HG02970 (cell line): ENCODE data around the gene OBP2A.

Experiments
- ATAC-seq: cut with Tn5 transposase; IDR thresholded peaks from one replicate; pipeline ENCODE4 v1.9.1; 2021; ENCODE audit warnings: mild to moderate bottlenecking, moderate library complexity, moderate number of reproducible peaks; ENCODE audit not compliant: unreplicated experiment, low FRiP score

Gene OBP2A

DNA sequence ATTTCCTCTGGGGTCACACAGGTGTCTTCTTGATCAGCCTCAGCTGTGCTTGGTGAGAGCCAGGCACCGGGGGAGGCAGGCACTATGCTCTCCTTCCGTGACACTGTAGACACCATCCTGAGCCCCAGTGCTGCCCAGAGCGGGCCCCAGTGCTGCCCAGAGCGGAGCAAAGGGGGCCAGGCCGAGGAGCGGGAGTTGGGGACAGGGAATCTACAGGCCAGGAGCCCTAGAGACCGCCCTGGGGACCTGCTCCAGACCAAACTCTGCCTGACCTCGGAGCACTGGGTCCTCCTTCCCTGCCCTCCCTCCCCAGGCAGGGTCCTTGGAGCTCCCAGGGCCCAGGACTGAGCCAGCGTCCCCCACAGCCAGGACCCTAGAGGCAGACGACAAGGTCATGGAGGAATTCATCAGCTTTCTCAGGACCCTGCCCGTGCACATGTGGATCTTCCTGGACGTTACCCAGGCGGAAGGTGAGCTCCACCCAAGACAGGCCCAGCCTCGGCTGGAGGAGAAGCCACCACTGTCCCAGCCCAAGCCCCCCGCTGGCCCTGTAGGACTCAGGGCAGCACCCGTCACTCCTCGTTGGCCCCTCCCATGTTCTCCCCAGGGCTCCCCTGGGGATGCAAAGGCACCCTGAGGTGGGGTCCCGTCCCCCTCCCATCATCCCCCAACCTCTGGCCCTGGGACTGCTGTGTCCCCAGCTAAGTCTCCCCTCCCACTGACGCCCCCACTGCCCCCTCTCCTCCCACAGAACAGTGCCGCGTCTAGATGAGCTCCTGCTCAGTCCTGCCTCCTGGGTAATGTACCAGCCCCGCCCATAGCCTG lies 45.8 kb downstream of the OBP2A start:
- ATAC-seq = no peak

DNA sequence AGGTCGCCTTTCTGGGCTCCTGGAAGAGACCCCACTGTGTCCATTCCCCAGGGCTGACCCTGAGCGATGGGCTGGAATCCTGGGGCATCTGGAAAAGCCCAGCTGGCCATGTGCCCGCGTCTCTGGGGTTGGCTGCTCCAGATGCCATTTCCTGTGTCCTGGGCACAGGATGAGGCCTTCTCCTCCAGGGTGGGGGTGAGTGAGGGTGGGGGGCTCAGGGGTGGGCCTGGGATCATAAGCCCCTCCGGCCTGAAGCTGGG lies 46.3 kb downstream of the OBP2A start:
- no peak for ATAC-seq

DNA sequence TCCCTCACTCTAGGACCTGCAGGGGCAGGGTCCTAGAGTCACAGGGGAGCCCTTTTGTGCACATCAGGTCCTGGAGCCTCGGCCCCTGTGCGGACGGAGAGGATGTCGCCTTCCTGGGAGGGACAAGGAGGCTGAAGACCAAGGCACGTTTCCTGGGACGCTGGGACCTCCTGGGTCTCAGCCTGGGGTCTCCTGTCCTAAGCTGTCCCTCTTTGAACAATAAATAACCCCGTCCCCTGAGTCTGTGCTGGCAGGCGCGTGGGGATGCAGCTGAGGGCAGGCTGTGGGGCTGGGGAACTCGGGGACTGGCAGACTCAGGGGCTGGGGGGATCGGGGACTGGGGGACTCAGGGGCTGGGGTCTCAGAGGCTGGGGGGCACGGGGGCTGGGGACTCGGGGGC lies 46.7 kb downstream of the OBP2A start:
- no peak for ATAC-seq

DNA sequence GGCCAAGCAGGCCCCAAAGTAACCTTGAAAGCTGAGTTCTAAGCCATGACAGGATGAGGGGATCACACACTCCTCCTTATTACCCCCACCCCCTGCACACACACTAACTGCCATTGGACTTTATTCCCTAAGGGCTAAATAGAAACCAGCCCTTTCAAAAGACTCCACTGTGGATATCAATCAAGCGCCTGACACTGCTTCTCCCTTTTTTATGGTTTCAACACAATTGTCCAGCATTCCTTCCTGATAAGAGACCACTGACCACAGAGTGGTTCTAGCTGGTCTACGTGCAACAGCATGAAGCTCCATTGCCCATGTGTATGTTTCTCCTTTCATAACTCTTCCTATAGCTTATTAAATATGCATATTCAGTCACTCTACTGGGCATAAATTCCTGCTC lies 50.3 kb downstream of the OBP2A start:
- no peak for ATAC-seq
